Hepatocyte (in vitro differentiated cells): Measurements from ENCODE around the gene FABP7. TPM values are rescaled to one million over a fixed set of nuclear protein-coding genes. Genes with fewer than 3 reads are reported as not detected.

Experiments
- DNase-seq: peaks from one replicate; pipeline ENCODE4 v3.0.0-alpha.2; 2016; ENCODE audit warnings: low spot score
- H2AFZ ChIP-seq: fragments of 200-600 bp; sonication (generic); 2 replicates; pipeline ENCODE4 v1.6.0; 2016; ENCODE audit warnings: antibody characterized with exemption, mild to moderate bottlenecking
- H3K27ac ChIP-seq: fragments of 200-600 bp; sonication (generic); 2 replicates; pipeline ENCODE4 v1.5.1; 2016; ENCODE audit warnings: mild to moderate bottlenecking
- H3K27me3 ChIP-seq: fragments of 200-600 bp; sonication (generic); 2 replicates; pipeline ENCODE4 v1.6.1; 2016
- H3K36me3 ChIP-seq: fragments of 200-600 bp; sonication (generic); replicated peaks from 2 replicates; pipeline ENCODE4 v1.5.1; 2016; ENCODE audit warnings: low read depth; ENCODE audit not compliant: insufficient read depth
- H3K4me1 ChIP-seq: fragments of 200-600 bp; sonication (generic); 2 replicates; pipeline ENCODE4 v1.5.1; 2016; ENCODE audit warnings: mild to moderate bottlenecking, moderate library complexity; ENCODE audit not compliant: insufficient read depth
- H3K4me2 ChIP-seq: fragments of 200-600 bp; sonication (generic); 2 replicates; pipeline ENCODE4 v1.6.0; 2016
- H3K4me3 ChIP-seq: fragments of 200-600 bp; sonication (generic); 2 replicates; pipeline ENCODE4 v1.5.1; 2016; ENCODE audit warnings: mild to moderate bottlenecking
- H3K79me2 ChIP-seq: fragments of 200-600 bp; sonication (generic); 2 replicates; pipeline ENCODE4 v1.6.0; 2017; ENCODE audit warnings: mild to moderate bottlenecking
- H3K9me2 ChIP-seq: fragments of 200-600 bp; sonication (generic); replicated peaks from 2 replicates; pipeline ENCODE4 v1.6.0; 2017; ENCODE audit warnings: mild to moderate bottlenecking; ENCODE audit not compliant: insufficient read depth
- H3K9me3 ChIP-seq: fragments of 200-600 bp; sonication (generic); 2 replicates; pipeline ENCODE4 v1.5.1; 2016; ENCODE audit warnings: low read depth, mild to moderate bottlenecking
- H4K20me1 ChIP-seq: fragments of 200-600 bp; sonication (generic); 2 replicates; pipeline ENCODE4 v1.6.0; 2016; ENCODE audit warnings: mild to moderate bottlenecking; ENCODE audit not compliant: insufficient read depth, poor library complexity, severe bottlenecking
- EZH2 ChIP-seq: fragments of 200-600 bp; sonication (generic); IDR thresholded peaks from 2 replicates; pipeline ENCODE4 v1.6.1; 2016; ENCODE audit warnings: antibody characterized with exemption, mild to moderate bottlenecking, borderline replicate concordance
- EZH2phosphoT487 ChIP-seq: fragments of 200-600 bp; sonication (generic); IDR thresholded peaks from one replicate; pipeline ENCODE4 v1.6.1; 2018; ENCODE audit warnings: antibody characterized with exemption, mild to moderate bottlenecking, low read depth, moderate library complexity; ENCODE audit not compliant: unreplicated experiment, severe bottlenecking
- WGBS: methylation state at CpG from one replicate; pipeline ENCODE4 v1.1.6; 2016; ENCODE audit warnings: low lambda C conversion rate; ENCODE audit errors: missing lambda C conversion rate; 5-methylcytosine and 5-hydroxymethylcytosine counted together
- polyA plus RNA-seq: library from polyadenylated mRNA; unstranded; fragments of >200 nt; fragmentation: Nextera tagmentation; extraction: Ambion mirVana; gene quantifications from 2 replicates; pipeline ENCODE4 v1.2.1, GENCODE V29; 2016
- total RNA-seq: library from RNA; depleted of rRNA; stranded (reverse); fragments of >200 nt; gene quantifications from 2 replicates; pipeline ENCODE4 v1.2.3, GENCODE V29; 2014
- TF ChIP-seq, protein P1 (sequence below): fragments of 200-600 bp; sonication (generic); IDR thresholded peaks from 2 replicates; pipeline ENCODE4 v1.5.1; 2016; ENCODE audit warnings: antibody characterized with exemption, mild to moderate bottlenecking; ENCODE audit not compliant: poor library complexity

Gene FABP7
- total and polyA plus RNA-seq, 2 experiments from 2014 or later: 0.60 TPM; not detected in 1

DNA sequence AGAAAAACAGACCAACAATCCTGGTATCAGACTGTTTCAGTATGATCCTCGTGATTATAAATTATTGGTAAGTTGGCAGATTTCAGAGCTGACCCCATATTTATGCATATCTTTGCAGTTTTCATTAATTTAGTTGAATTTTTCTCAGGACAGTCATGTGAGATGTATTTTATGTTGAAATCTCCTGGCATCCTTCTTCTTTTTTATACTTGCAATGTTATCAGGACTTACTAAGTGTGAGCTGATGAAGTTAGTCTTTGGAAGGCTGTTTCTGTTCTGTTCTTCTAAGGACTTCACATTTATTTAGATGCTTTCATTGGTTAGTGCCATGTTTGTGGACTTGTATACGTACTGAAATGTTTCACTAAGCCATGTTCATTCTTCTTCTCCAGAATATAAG, 26.8 kb downstream of the FABP7 start:
- no peaks in the 10 kb centered on the region for H3K36me3 ChIP-seq
- no peak overlapping the region for H3K4me2 ChIP-seq
- H3K27me3 ChIP-seq: no peaks in the 10 kb centered on the region
- no peak overlapping the region for H3K27ac ChIP-seq
- H3K9me3 ChIP-seq: no peaks in the 10 kb centered on the region
- no peaks in the 10 kb centered on the region for H4K20me1 ChIP-seq
- no peaks in the 10 kb centered on the region for H3K9me2 ChIP-seq
- 79% methylated on average over 2 of the region's 2 CpGs for WGBS
- H3K79me2 ChIP-seq: no peaks in the 10 kb centered on the region
- no peak for TF ChIP-seq EZH2phosphoT487
- no peak for TF ChIP-seq EZH2
- TF ChIP-seq, protein P1, sequence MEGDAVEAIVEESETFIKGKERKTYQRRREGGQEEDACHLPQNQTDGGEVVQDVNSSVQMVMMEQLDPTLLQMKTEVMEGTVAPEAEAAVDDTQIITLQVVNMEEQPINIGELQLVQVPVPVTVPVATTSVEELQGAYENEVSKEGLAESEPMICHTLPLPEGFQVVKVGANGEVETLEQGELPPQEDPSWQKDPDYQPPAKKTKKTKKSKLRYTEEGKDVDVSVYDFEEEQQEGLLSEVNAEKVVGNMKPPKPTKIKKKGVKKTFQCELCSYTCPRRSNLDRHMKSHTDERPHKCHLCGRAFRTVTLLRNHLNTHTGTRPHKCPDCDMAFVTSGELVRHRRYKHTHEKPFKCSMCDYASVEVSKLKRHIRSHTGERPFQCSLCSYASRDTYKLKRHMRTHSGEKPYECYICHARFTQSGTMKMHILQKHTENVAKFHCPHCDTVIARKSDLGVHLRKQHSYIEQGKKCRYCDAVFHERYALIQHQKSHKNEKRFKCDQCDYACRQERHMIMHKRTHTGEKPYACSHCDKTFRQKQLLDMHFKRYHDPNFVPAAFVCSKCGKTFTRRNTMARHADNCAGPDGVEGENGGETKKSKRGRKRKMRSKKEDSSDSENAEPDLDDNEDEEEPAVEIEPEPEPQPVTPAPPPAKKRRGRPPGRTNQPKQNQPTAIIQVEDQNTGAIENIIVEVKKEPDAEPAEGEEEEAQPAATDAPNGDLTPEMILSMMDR: no peak
- no peak overlapping the region for H2AFZ ChIP-seq
- peaks cover 37% of the 10 kb centered on the region for H3K4me1 ChIP-seq
- DNase-seq: no peak
- H3K4me3 ChIP-seq: no peak overlapping the region

DNA sequence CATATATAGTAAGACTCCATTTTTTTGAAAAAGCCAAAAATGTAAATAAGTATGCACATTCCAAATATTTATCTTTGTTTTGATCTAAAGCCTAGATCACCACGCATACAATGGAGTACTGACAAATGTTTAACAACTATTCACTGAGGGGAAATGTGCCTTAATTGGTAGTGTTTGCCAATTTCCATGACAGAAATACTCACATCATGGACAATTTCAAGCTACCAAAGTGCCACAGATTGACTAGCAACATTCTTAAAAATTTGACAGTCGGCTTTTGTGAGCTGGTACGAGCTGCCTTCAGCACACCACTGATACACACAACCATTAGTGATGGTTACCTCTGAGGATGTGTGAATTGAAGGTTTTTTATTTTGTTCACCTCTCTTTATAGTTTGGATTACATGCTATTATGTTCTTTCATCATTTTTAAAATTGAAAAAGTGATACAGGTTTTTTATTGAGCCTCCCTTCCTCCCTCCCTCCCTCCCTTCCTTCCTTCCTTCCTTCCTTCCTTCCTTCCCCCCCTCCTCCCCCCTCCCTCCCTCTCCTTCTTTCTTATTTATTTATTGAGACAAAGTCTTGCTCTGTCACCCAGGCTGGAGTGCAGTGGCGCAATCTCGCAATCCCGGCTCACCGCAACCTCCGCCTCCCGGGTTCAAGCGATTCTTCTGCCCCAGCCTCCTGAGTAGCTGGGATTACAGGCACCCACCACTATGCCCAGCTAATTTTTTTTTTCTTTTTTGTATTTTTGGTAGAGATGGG, 28.8 kb downstream of the FABP7 start:
- no peak overlapping the region for H2AFZ ChIP-seq
- no peak for TF ChIP-seq EZH2
- H4K20me1 ChIP-seq: no peaks in the 10 kb centered on the region
- no peaks in the 10 kb centered on the region for H3K36me3 ChIP-seq
- H3K4me2 ChIP-seq: no peak overlapping the region
- H3K4me3 ChIP-seq: no peak overlapping the region
- no peaks in the 10 kb centered on the region for H3K9me3 ChIP-seq
- H3K9me2 ChIP-seq: no peaks in the 10 kb centered on the region
- H3K27me3 ChIP-seq: no peaks in the 10 kb centered on the region
- peaks cover 20% of the 10 kb centered on the region for H3K4me1 ChIP-seq
- no peak overlapping the region for H3K27ac ChIP-seq
- 87% methylated on average over 10 of the region's 10 CpGs for WGBS
- no peak for DNase-seq
- no peaks in the 10 kb centered on the region for H3K79me2 ChIP-seq

DNA sequence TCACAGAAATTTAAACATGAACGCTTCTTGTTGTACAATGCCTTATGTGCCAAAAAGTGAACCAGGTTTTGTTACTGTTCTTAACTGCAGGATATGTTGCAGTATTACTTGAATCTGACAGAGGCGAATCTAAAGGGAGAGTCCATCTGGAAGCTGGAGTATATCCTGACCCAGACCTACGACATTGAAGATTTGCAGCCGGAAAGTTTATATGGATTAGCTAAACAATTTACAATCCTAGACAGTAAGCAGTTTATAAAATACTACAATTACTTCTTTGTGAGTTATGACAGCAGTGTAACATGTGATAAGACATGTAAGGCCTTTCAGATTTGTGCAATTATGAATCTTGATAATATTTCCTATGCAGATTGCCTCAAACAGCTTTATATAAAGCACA, 29.5 kb downstream of the FABP7 start:
- Histone ChIP-seq H3K9me3 (no peaks in the 10 kb centered on the region), H3K4me1 (peaks cover 19% of the 10 kb centered on the region), H3K27ac (no peak overlapping the region), H3K9me2 (no peaks in the 10 kb centered on the region), H3K36me3 (no peaks in the 10 kb centered on the region), H3K79me2 (no peaks in the 10 kb centered on the region), H2AFZ (no peak overlapping the region), H4K20me1 (no peaks in the 10 kb centered on the region), H3K4me3 (no peak overlapping the region), H3K27me3 (no peaks in the 10 kb centered on the region), H3K4me2 (no peak overlapping the region)
- DNase-seq: no peak
- TF ChIP-seq, protein P1: no peak
- TF ChIP-seq EZH2phosphoT487: no peak
- no peak for TF ChIP-seq EZH2
- WGBS: 69% methylated on average over 4 of the region's 4 CpGs

DNA sequence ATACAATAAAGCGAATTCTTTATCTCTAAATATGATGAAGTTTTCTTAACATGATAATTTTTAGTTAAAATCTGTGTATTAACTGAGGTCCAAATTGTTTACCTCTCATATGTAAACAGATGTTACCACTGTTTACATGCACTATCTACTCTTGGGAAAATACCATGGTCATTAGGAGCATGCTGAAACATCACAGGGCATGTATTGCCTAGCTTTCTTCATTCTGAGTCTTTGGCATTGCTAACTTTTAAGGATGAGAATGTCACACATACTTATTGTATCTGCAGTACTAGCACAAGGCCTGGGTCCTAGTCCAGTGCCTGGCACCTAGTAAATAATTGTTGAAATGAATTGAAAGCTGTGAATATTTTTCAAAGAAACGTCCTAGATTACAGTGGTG, 30.2 kb downstream of the FABP7 start:
- no peaks in the 10 kb centered on the region for H3K27me3 ChIP-seq
- H3K79me2 ChIP-seq: no peaks in the 10 kb centered on the region
- no peaks in the 10 kb centered on the region for H4K20me1 ChIP-seq
- H3K4me3 ChIP-seq: no peak overlapping the region
- H3K27ac ChIP-seq: no peak overlapping the region
- no peaks in the 10 kb centered on the region for H3K9me2 ChIP-seq
- no peak overlapping the region for H3K4me2 ChIP-seq
- no peak for DNase-seq
- peaks cover 17% of the 10 kb centered on the region for H3K4me1 ChIP-seq
- WGBS: 81% methylated on average over 2 of the region's 2 CpGs
- TF ChIP-seq EZH2 (no peak), EZH2phosphoT487 (no peak)
- TF ChIP-seq, protein P1: no peak
- no peaks in the 10 kb centered on the region for H3K36me3 ChIP-seq
- no peaks in the 10 kb centered on the region for H3K9me3 ChIP-seq
- H2AFZ ChIP-seq: no peak overlapping the region
